ENCODE data around the gene ZNF526.
A peak's percentile ranks its signal among the peaks of the same experiment; 100 is the strongest.

Gene ZNF526

GRCh38 chr19:42219812-42220750, at the start of gene ZNF526:
ZNF526 (plus strand) TSS chr19:42220312; CDS start chr19:42224404, 4,092 bp downstream.
- peak; percentile 97 for DNase-seq

- DNase-seq, result no peak
These were observed 49.4 kb upstream of the ZNF526 start for GRCh38 chr19:42170715-42171114.

- DNase-seq, result no peak
These were observed 47.9 kb upstream of the ZNF526 start for GRCh38 chr19:42172261-42172660.

- DNase-seq, result no peak
These were observed 46.4 kb upstream of the ZNF526 start for GRCh38 chr19:42173695-42174094.

- no peak for DNase-seq
These were observed 45.9 kb upstream of the ZNF526 start for GRCh38 chr19:42174188-42174587.

GRCh38 chr19:42174958-42175734, 45.0 kb upstream of the ZNF526 start:
- no peak for DNase-seq

- peak; percentile 75 for DNase-seq
These were observed 44.0 kb upstream of the ZNF526 start for GRCh38 chr19:42175952-42176648.

GRCh38 chr19:42176649-42176989, 43.5 kb upstream of the ZNF526 start:
- DNase-seq, result no peak

- peak; percentile 93 for DNase-seq
These were observed 43.0 kb upstream of the ZNF526 start for GRCh38 chr19:42176990-42177685.

GRCh38 chr19:42177686-42178019, 42.5 kb upstream of the ZNF526 start:
- DNase-seq, result no peak

- DNase-seq, result peak; percentile 64
These were observed 41.1 kb upstream of the ZNF526 start for GRCh38 chr19:42178791-42179674.

- DNase-seq, result peak; percentile 88
These were observed 35.7 kb upstream of the ZNF526 start for GRCh38 chr19:42184401-42184861.

- DNase-seq, result no peak
These were observed 34.8 kb upstream of the ZNF526 start for GRCh38 chr19:42185277-42185676.

- DNase-seq, result no peak
These were observed 31.4 kb upstream of the ZNF526 start for GRCh38 chr19:42188665-42189064.

- DNase-seq, result no peak
These were observed 31.0 kb upstream of the ZNF526 start for GRCh38 chr19:42189133-42189532.

- DNase-seq, result no peak
These were observed 28.8 kb upstream of the ZNF526 start for GRCh38 chr19:42191330-42191729.

GRCh38 chr19:42191855-42192254, 28.3 kb upstream of the ZNF526 start:
- DNase-seq, result no peak

GRCh38 chr19:42193294-42193693, 26.8 kb upstream of the ZNF526 start:
- DNase-seq, result no peak

GRCh38 chr19:42193706-42194105, 26.4 kb upstream of the ZNF526 start:
- DNase-seq, result no peak

- no peak for DNase-seq
These were observed 23.8 kb upstream of the ZNF526 start for GRCh38 chr19:42196011-42197001.

Measured in retina (tissue), 1 donor.